Ascending aorta (tissue), 2 donors: ENCODE measurements around the gene INTS3. TPM values are rescaled to one million over a fixed set of nuclear protein-coding genes. Genes with fewer than 3 reads are reported as not detected.
"Not testable (repeated sequence)": the region's sequence is repeated elsewhere in the genome, so short reads cannot be mapped to it uniquely, and the experiment has no call there.

Experiments
- DNase-seq, 2 donors: peaks; one replicate each; pipeline ENCODE4 v3.0.0-alpha.2; 2019; ENCODE audit warnings: low spot score in 2 of 2
- H3K27ac ChIP-seq, 2 donors: fragments of 200-600 bp; sonication (generic); one replicate each; pipeline ENCODE4 v1.5.1; 2016 to 2017; ENCODE audit warnings: mild to moderate bottlenecking in 1 of 2
- H3K27me3 ChIP-seq: fragments of 200-600 bp; sonication (generic); one replicate; pipeline ENCODE4 v1.5.1; 2017
- H3K36me3 ChIP-seq, 2 donors: fragments of 200-600 bp; sonication (generic); one replicate each; pipeline ENCODE4 v1.5.1; 2016
- H3K4me1 ChIP-seq, 2 donors: fragments of 200-600 bp; sonication (generic); one replicate each; pipeline ENCODE4 v1.5.1; 2016 to 2017; ENCODE audit warnings: mild to moderate bottlenecking in 1 of 2
- H3K4me3 ChIP-seq, 2 donors: fragments of 200-600 bp; sonication (generic); one replicate each; pipeline ENCODE4 v1.5.1; 2016 to 2017; ENCODE audit warnings: mild to moderate bottlenecking in 1 of 2
- H3K9me3 ChIP-seq, 2 donors: fragments of 200-600 bp; sonication (generic); one replicate each; pipeline ENCODE4 v1.5.1; 2016
- CTCF ChIP-seq, 3 experiments: fragments of 200-600 bp in 2 of 3; fragments of 450-650 bp in 1 of 3; sonication (generic) in 2 of 3; IDR thresholded peaks; one replicate each; pipeline ENCODE4 v1.5.1; 2016 to 2019; ENCODE audit warnings: antibody characterized with exemption in 3 of 3, mild to moderate bottlenecking in 1 of 3, moderate library complexity in 1 of 3
- intact Hi-C: fragments of 100-400 bp; cut with DNase I; formaldehyde crosslinking; loops from one replicate; pipeline ENCODE4 v1.15.1; 2023
- total RNA-seq: library from RNA; depleted of rRNA; stranded (reverse); fragments of >200 nt; gene quantifications from one replicate; pipeline ENCODE4 v1.1.0, GENCODE V29; 2016

The INTS3 gene
- total RNA-seq, 1 donor from 2014 or later = 55.9 TPM

DNA sequence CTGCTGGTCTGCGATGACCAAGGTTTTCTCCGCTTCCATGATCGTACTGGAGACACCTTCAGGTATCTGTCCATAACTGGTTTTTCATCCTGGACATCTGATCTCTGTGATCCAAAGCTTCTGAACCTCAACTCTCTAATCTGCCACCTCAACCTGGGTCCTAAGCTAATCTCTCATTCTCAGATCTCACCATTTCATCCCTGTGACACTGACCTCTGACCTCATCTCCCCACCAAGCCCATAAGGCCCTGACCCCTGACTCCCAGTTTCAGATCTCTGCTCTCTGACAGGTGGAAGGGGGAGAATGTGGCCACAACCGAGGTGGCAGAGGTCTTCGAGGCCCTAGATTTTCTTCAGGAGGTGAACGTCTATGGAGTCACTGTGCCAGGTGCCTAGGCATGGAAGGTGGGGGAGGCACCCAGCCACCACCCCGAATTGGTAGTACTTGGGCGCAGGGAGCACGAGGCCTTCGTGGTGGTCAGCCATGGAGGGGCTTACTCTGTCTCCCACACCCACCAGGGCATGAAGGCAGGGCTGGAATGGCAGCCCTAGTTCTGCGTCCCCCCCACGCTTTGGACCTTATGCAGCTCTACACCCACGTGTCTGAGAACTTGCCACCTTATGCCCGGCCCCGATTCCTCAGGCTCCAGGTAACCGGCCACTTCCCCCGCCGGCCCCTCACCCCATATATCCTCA lies 51.1 kb downstream of the INTS3 start:
- peak overlapping the region in 1 of 2 donors; percentile 78 for H3K4me3 ChIP-seq
- intact Hi-C loops = loop anchor here (10.0 kb wide), 1 partner anchor 244 kb away; the partner anchor contains the start of gene S100A6
- no peaks in the 10 kb centered on the region for H3K9me3 ChIP-seq
- H3K27ac ChIP-seq = peak overlapping the region; percentile 92 to 93
- peaks cover 21 to 47% of the 10 kb centered on the region in 2 donors for H3K4me1 ChIP-seq
- TF ChIP-seq CTCF (IDR thresholded peaks at IDR 0.05) = no peak
- H3K27me3 ChIP-seq = no peaks in the 10 kb centered on the region
- H3K36me3 ChIP-seq = peaks cover 8 to 18% of the 10 kb centered on the region in 2 donors
- no peak for DNase-seq

DNA sequence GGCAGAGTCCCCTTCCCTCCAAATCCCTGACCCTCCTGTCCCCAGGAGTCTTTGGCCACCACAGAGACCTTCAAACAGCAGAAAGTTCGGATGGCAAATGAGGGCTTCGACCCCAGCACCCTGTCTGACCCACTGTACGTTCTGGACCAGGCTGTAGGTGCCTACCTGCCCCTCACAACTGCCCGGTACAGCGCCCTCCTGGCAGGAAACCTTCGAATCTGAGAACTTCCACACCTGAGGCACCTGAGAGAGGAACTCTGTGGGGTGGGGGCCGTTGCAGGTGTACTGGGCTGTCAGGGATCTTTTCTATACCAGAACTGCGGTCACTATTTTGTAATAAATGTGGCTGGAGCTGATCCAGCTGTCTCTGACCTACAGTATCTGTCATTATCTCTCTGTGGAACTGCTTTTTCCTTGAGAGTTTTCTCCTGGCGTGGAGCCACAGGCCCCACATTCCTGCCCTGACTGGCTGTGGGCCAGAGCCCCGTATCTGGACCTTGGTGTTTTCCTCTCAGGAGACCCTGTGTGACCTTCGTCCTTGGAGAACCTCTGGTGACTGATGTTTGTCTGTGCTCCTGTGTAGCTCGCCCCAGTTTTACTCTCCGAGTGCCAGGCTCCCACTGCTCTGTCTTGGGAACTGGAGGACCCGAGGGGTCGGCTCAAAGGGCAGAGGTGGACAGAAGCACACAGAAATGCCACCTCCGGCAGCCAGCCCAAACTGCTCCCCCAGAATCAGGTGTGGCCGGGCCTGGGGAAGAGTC lies 52.1 kb downstream of the INTS3 start:
- peaks cover 8 to 18% of the 10 kb centered on the region in 2 donors for H3K36me3 ChIP-seq
- no peak for DNase-seq
- peaks cover 17 to 41% of the 10 kb centered on the region in 2 donors for H3K4me1 ChIP-seq
- peak overlapping the region; percentile 47 to 92 for H3K27ac ChIP-seq
- H3K9me3 ChIP-seq = no peaks in the 10 kb centered on the region
- intact Hi-C loops = loop anchor here (10.0 kb wide), 1 partner anchor 245 kb away; the partner anchor contains the start of gene S100A6
- no peak for TF ChIP-seq CTCF (IDR thresholded peaks at IDR 0.05)
- H3K27me3 ChIP-seq = no peaks in the 10 kb centered on the region
- H3K4me3 ChIP-seq = no peak overlapping the region

DNA sequence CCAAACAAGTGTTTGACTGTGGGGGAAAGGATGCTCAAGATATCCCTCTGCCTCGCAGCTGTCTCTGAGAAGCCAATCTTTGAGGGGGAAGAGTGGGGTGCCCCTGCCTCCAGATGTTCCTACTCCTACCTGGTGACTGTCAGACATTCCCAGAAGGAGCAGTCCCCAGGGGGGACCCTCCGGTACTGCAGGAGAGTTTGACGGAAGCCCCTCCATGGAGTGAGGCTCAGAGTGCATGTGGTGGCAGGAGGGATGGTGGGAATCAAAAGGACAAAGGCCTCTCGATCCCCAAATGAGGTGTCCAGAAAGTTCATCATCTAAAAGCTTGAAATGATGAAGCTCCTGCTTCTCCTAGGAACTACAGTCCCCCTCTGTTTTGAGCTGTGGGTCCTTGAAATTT lies 52.7 kb downstream of the INTS3 start:
- Histone ChIP-seq H3K4me1 (peaks cover 17 to 41% of the 10 kb centered on the region in 2 donors), H3K27me3 (no peaks in the 10 kb centered on the region), H3K36me3 (peaks cover 8 to 18% of the 10 kb centered on the region in 2 donors), H3K27ac (peak overlapping the region; percentile 47 to 92), H3K4me3 (no peak overlapping the region), H3K9me3 (no peaks in the 10 kb centered on the region)
- intact Hi-C loops = no loop called here
- no peak for DNase-seq
- TF ChIP-seq CTCF (IDR thresholded peaks at IDR 0.05) = no peak

DNA sequence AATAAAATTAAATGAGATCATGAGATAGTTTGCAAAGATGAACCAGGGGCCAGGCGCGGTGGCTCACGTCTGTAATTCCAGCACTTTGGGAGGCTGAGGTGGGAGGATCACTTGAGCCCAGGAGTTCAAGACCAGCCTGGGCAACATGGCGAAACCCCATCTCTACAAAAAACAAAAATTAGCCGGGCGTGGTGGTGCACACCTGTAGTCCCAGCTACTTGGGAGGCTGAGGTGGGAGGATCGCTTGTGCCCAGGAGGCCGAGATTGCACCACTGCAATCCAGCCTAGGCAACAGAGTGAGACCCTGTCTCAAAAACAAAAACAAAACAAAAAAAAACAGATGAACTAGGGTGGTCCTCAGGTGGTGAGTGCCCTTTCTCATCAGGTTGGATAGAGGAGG lies 54.8 kb downstream of the INTS3 start:
- DNase-seq, H3K9me3 ChIP-seq, H3K27me3 ChIP-seq, intact Hi-C loops: not testable (repeated sequence)
- H3K36me3 ChIP-seq = peaks cover 8 to 18% of the 10 kb centered on the region in 2 donors
- H3K4me1 ChIP-seq = peaks cover 8 to 26% of the 10 kb centered on the region in 2 donors
- peak overlapping the region; percentile 93 to 94 for H3K27ac ChIP-seq
- H3K4me3 ChIP-seq = peak overlapping the region; percentile 55 to 72

DNA sequence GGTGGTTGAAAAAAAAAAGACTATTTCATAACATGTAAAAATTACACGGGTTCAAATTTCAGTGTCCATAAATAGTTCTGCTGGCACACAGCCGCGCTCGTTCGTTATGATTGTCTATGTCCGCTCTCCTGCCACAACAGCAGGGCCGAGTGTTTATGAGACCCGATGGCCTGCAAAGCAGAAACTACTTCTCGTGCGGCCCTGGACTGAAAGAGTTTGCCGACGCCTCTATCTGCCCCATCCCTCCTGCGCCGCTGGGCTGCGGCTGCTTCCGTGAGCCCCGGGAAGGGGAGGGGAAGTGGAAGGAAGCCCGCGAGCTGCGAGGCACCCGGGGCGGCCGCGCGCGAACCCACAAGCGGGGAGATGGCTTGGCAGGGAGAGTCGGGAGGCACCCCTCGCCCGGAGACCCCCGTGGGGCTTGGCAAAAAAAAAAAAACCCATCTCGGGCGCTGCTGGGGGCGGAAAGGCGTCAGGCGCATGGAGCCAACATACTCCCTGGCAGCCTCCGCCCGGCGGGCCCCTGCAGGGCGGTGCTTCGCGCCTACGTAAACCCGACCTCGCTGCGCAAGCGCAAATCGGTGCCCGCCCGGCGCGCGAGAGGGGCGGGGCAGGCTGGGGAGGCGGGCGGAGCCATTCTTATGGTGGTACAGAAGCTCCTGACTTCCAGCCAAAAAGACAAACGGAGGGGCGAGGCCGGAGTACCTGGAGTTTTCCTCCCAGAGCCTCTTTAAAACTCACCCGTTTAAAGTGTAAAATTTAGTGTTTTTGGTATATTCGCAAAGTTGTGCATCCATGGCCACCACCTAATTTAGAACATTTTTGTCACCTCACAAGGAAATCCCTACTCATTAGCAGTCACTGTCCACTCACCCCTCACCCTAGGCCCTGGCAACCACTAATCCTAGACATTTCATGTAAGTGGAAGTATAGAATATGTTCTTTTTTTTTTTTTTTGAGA lies 55.7 kb downstream of the INTS3 start:
- H3K27me3 ChIP-seq = no peaks in the 10 kb centered on the region
- no peaks in the 10 kb centered on the region for H3K9me3 ChIP-seq
- peaks cover 0 to 17% of the 10 kb centered on the region in 2 donors for H3K4me1 ChIP-seq
- intact Hi-C loops = no loop called here
- TF ChIP-seq CTCF (IDR thresholded peaks at IDR 0.05) = peak in 2 of 3 experiments; percentile 7
- peak overlapping the region; percentile 55 to 72 for H3K4me3 ChIP-seq
- H3K27ac ChIP-seq = peak overlapping the region; percentile 93 to 94
- DNase-seq = peak; percentile 62 to 95
- H3K36me3 ChIP-seq = peaks cover 8 to 14% of the 10 kb centered on the region in 2 donors
